B cell (primary cell): Measurements from ENCODE around the gene GADL1. TPM values are rescaled to one million over a fixed set of nuclear protein-coding genes. Genes with fewer than 3 reads are reported as not detected.

ENCODE experiments used
- ATAC-seq: fragments of 200-7000 bp; cut with Tn5 transposase; one replicate; pipeline ENCODE4 v1.10.0; 2021; ENCODE audit warnings: low read depth, mild to moderate bottlenecking, moderate number of reproducible peaks, moderate library complexity
- CTCF ChIA-PET: fragments of 350-600 bp; sonication (Branson Sonifier 250); formaldehyde crosslinking; loops from one replicate; lab custom pipeline; 2021; ENCODE audit warnings: antibody characterized with exemption, inconsistent platforms; lab: Charles Lee
- POLR2A ChIA-PET: fragments of 350-600 bp; sonication (Branson Sonifier 250); formaldehyde crosslinking; loops from one replicate; lab custom pipeline; 2021; ENCODE audit warnings: antibody characterized with exemption; lab: Charles Lee
- DNase-seq: peaks from one replicate; pipeline ENCODE4 v3.0.0; 2013
- H2AFZ ChIP-seq: 2 replicates; pipeline ENCODE4 v1.6.1; 2012; ENCODE audit warnings: mild to moderate bottlenecking, low read depth, low read length; ENCODE audit not compliant: insufficient read depth, poor library complexity, severe bottlenecking
- H3K27ac ChIP-seq, 2 donors: 1 replicate in 1 of 2; 2 replicates in 1 of 2; pipeline ENCODE4 v1.5.1; 2012 to 2013; ENCODE audit warnings: low read length in 2 of 2, mild to moderate bottlenecking in 2 of 2, moderate library complexity in 1 of 2
- H3K27me3 ChIP-seq, 4 experiments: fragments of 200-600 bp in 1 of 4; sonication (generic) in 1 of 4; replicated peaks in 1 of 4; 1 replicate in 2 of 4; 2 replicates in 2 of 4; pipeline versions ENCODE4 v1.6.1 to v1.7.0; 2013 to 2016; ENCODE audit warnings: low read length in 3 of 4, mild to moderate bottlenecking in 2 of 4, mixed read lengths in 1 of 4, moderate library complexity in 1 of 4; ENCODE audit not compliant: insufficient read depth in 4 of 4, control insufficient read depth in 3 of 4; ENCODE audit errors: control extremely low read depth in 1 of 4
- H3K36me3 ChIP-seq, 2 experiments: replicated peaks in 1 of 2; 1 replicate in 1 of 2; 2 replicates in 1 of 2; pipeline versions ENCODE4 v1.6.1 to v1.7.1; 2013; ENCODE audit warnings: low read length in 1 of 2; ENCODE audit not compliant: insufficient read depth in 2 of 2, control insufficient read depth in 1 of 2; ENCODE audit errors: control extremely low read depth in 1 of 2, extremely low read depth in 1 of 2
- H3K4me1 ChIP-seq, 2 donors: fragments of 200-600 bp in 1 of 2; sonication (generic) in 1 of 2; 1 replicate in 1 of 2; 2 replicates in 1 of 2; pipeline versions ENCODE4 v1.5.1 to v1.6.1; 2013 to 2017; ENCODE audit warnings: low read length in 2 of 2; ENCODE audit not compliant: control insufficient read depth in 2 of 2, insufficient read depth in 2 of 2
- H3K4me2 ChIP-seq: replicated peaks from 2 replicates; pipeline ENCODE3; 2012; ENCODE audit warnings: mild to moderate bottlenecking, low read depth, low read length; ENCODE audit not compliant: poor library complexity, severe bottlenecking
- H3K4me3 ChIP-seq, 5 experiments: fragments of 200-600 bp in 1 of 5; sonication (generic) in 1 of 5; 1 replicate in 3 of 5; 2 replicates in 2 of 5; pipeline versions ENCODE4 v1.5.1 to v1.7.0; 2011 to 2016; ENCODE audit warnings: low read length in 4 of 5, mild to moderate bottlenecking in 4 of 5, low read depth in 2 of 5, control low read depth in 1 of 5, moderate library complexity in 1 of 5; ENCODE audit not compliant: insufficient read depth in 1 of 5; ENCODE audit errors: control extremely low read depth in 1 of 5, extremely low read depth in 1 of 5
- H3K79me2 ChIP-seq: fragments of 200-600 bp; sonication (generic); one replicate; pipeline ENCODE4 v1.6.0; 2016; ENCODE audit warnings: low read length; ENCODE audit not compliant: control insufficient read depth, insufficient read depth
- H3K9ac ChIP-seq: fragments of 200-600 bp; sonication (generic); 2 replicates; pipeline ENCODE4 v1.6.1; 2017; ENCODE audit warnings: mild to moderate bottlenecking, low read length, moderate library complexity
- H3K9me3 ChIP-seq, 3 donors: one replicate each; pipeline versions ENCODE4 v1.6.1 to v1.7.1; 2013; ENCODE audit warnings: low read length in 2 of 3; ENCODE audit not compliant: control insufficient read depth in 2 of 3, insufficient read depth in 1 of 3; ENCODE audit errors: control extremely low read depth in 1 of 3
- H4K20me1 ChIP-seq: 2 replicates; pipeline ENCODE4 v1.6.0; 2012; ENCODE audit warnings: mild to moderate bottlenecking, low read length; ENCODE audit not compliant: insufficient read depth, control insufficient read depth, poor library complexity, severe bottlenecking
- H3K27ac Mint-ChIP-seq: one replicate; pipeline ENCODE4 v1.8.0; 2021; ENCODE audit warnings: mixed read lengths
- H3K27me3 Mint-ChIP-seq: one replicate; pipeline ENCODE4 v1.8.0; 2021; ENCODE audit warnings: mixed read lengths
- H3K4me1 Mint-ChIP-seq: one replicate; pipeline ENCODE4 v1.8.0; 2021; ENCODE audit warnings: mixed read lengths
- H3K4me3 Mint-ChIP-seq: one replicate; pipeline ENCODE4 v1.8.0; 2021; ENCODE audit warnings: mixed read lengths
- H3K9me3 Mint-ChIP-seq: one replicate; pipeline ENCODE4 v1.8.0; 2022; ENCODE audit warnings: mixed read lengths; ENCODE audit not compliant: insufficient read depth
- CTCF ChIP-seq: fragments of 200-600 bp; IDR thresholded peaks from one replicate; pipeline ENCODE4 v1.8.0; 2022; ENCODE audit warnings: antibody characterized with exemption, mild to moderate bottlenecking
- EZH2 ChIP-seq: IDR thresholded peaks from 2 replicates; pipeline ENCODE4 v1.6.1; 2012; ENCODE audit warnings: borderline replicate concordance, low read depth, mild to moderate bottlenecking, moderate library complexity, low read length; ENCODE audit not compliant: insufficient read depth, poor library complexity, severe bottlenecking
- WGBS: methylation state at CpG from one replicate; pipeline ENCODE4 v1.1.5; 2013; ENCODE audit warnings: missing lambda C conversion rate; ENCODE audit not compliant: insufficient coverage; 5-methylcytosine and 5-hydroxymethylcytosine counted together
- intact Hi-C: fragments of 100-400 bp; cut with micrococcal nuclease; formaldehyde crosslinking; loops from one replicate; pipeline ENCODE4 v1.10.0; 2022
- polyA plus RNA-seq: library from polyadenylated mRNA; depleted of rRNA; stranded (reverse); fragments of >200 nt; gene quantifications from 2 replicates; pipeline ENCODE4 v1.2.3, GENCODE V29; 2012
- total RNA-seq, 2 donors: library from RNA; stranded (reverse); fragments of 120-200 nt in 1 of 2; gene quantifications; 1 replicate in 1 of 2; 2 replicates in 1 of 2; pipeline versions ENCODE4 v1.2.3 to v1.2.4, GENCODE V29; 2013 to 2022

The GADL1 gene
- total and polyA plus RNA-seq, 2 donors (not counting 1 experiment from before 2014, with no cell fraction given) = not detected

GRCh38 chr3:30685267-30685667 lies 209.2 kb downstream of the GADL1 start:
- Mint-ChIP-seq H3K9me3 (no peaks in the 10 kb centered on the region), H3K27me3 (no peaks in the 10 kb centered on the region), H3K4me3 (no peak overlapping the region), H3K4me1 (peaks cover 73% of the 10 kb centered on the region), H3K27ac (peak overlapping the region; percentile 69)
- Histone ChIP-seq H3K4me1 (peaks cover 34 to 40% of the 10 kb centered on the region in 2 donors), H3K27me3 (no peaks in the 10 kb centered on the region), H3K79me2 (peaks cover 65% of the 10 kb centered on the region), H3K36me3 (peaks cover 13 to 88% of the 10 kb centered on the region in 2 experiments), H4K20me1 (peaks cover 25% of the 10 kb centered on the region), H3K4me2 (no peak overlapping the region), H2AFZ (no peak overlapping the region), H3K27ac (peak overlapping the region in 1 of 2 donors; percentile 79), H3K9ac (no peak overlapping the region), H3K9me3 (no peaks in the 10 kb centered on the region), H3K4me3 (no peak overlapping the region)
- ChIA-PET CTCF (interaction anchor here (0.8 to 2.2 kb wide), 5 partner anchors 8 to 489 kb away, joined by 3 to 7 read pairs (median 4); no protein-coding TSS in a partner anchor), POLR2A (no interaction called here)
- WGBS = 89% methylated on average over 1 of the region's 2 CpGs
- intact Hi-C loops = no loop called here
- ATAC-seq = no peak
- DNase-seq = no peak
- TF ChIP-seq EZH2 (no peak), CTCF (no peak)

GRCh38 chr3:30684356-30684755 lies 210.1 kb downstream of the GADL1 start:
- Histone ChIP-seq H3K4me3 (no peak overlapping the region), H3K4me2 (no peak overlapping the region), H2AFZ (no peak overlapping the region), H3K4me1 (peaks cover 29 to 33% of the 10 kb centered on the region in 2 donors), H3K79me2 (peaks cover 68% of the 10 kb centered on the region), H3K9ac (no peak overlapping the region), H4K20me1 (peaks cover 25% of the 10 kb centered on the region), H3K36me3 (peaks cover 15 to 83% of the 10 kb centered on the region in 2 experiments), H3K27me3 (no peaks in the 10 kb centered on the region), H3K9me3 (no peaks in the 10 kb centered on the region), H3K27ac (peak overlapping the region in 1 of 2 donors; percentile 79)
- ChIA-PET POLR2A (no interaction called here), CTCF (interaction anchor here (0.6 to 2.2 kb wide), 2 partner anchors 9 to 542 kb away, joined by 4 to 7 read pairs; no protein-coding TSS in a partner anchor)
- TF ChIP-seq CTCF = no peak
- TF ChIP-seq EZH2 = no peak
- no peaks in the 10 kb centered on the region for H3K9me3 Mint-ChIP-seq
- H3K27ac Mint-ChIP-seq = peak overlapping the region; percentile 81
- intact Hi-C loops = no loop called here
- 100% methylated on average over 1 of the region's 3 CpGs for WGBS
- no peaks in the 10 kb centered on the region for H3K27me3 Mint-ChIP-seq
- DNase-seq (no peak), ATAC-seq (no peak)
- H3K4me3 Mint-ChIP-seq = no peak overlapping the region
- H3K4me1 Mint-ChIP-seq = peaks cover 67% of the 10 kb centered on the region
